ENCODE data around the gene ALDH16A1.

The ALDH16A1 gene

GRCh38 chr19:49490287-49491029 lies 37.4 kb downstream of the ALDH16A1 start:
- DNase-seq: no peak

GRCh38 chr19:49491030-49491803 lies 38.2 kb downstream of the ALDH16A1 start:
- no peak for DNase-seq

- DNase-seq: no peak
These were observed 39.0 kb downstream of the ALDH16A1 start for GRCh38 chr19:49491804-49492572.

GRCh38 chr19:49492573-49493405 lies 39.8 kb downstream of the ALDH16A1 start:
- no peak for DNase-seq

GRCh38 chr19:49496574-49497008 lies 43.6 kb downstream of the ALDH16A1 start:
- no peak for DNase-seq

- no peak for DNase-seq
These were observed 44.2 kb downstream of the ALDH16A1 start for GRCh38 chr19:49497047-49497788.

GRCh38 chr19:49497789-49498103 lies 44.7 kb downstream of the ALDH16A1 start:
- DNase-seq: no peak

- DNase-seq: no peak
These were observed 45.5 kb downstream of the ALDH16A1 start for GRCh38 chr19:49498475-49498874.

- DNase-seq: no peak
These were observed 46.1 kb downstream of the ALDH16A1 start for GRCh38 chr19:49499030-49499670.

GRCh38 chr19:49502866-49503581 lies 50.0 kb downstream of the ALDH16A1 start:
- DNase-seq: peak; percentile 65

GRCh38 chr19:49503582-49503962 lies 50.5 kb downstream of the ALDH16A1 start:
- DNase-seq: no peak

- no peak for DNase-seq
These were observed 53.6 kb downstream of the ALDH16A1 start for GRCh38 chr19:49506575-49507105.

- DNase-seq: no peak
These were observed 54.9 kb downstream of the ALDH16A1 start for GRCh38 chr19:49507803-49508494.

- DNase-seq: no peak
These were observed 60.1 kb downstream of the ALDH16A1 start for GRCh38 chr19:49512970-49513745.

GRCh38 chr19:49513746-49514118 lies 60.7 kb downstream of the ALDH16A1 start:
- DNase-seq: no peak

GRCh38 chr19:49514151-49514550 lies 61.1 kb downstream of the ALDH16A1 start:
- no peak for DNase-seq

GRCh38 chr19:49515767-49516166 lies 62.7 kb downstream of the ALDH16A1 start:
- DNase-seq: no peak

GRCh38 chr19:49518033-49518432 lies 65.0 kb downstream of the ALDH16A1 start:
- no peak for DNase-seq

Data from NCI-H524 treated with DMSO at 0.1 percent for 48 hours (cell line).